GF-D8 (cell line): ENCODE results near the gene SERTAD2.

Experiments
- DNase-seq: peaks from one replicate; lab custom pipeline; 2025; lab: John Stamatoyannopoulos, UW

The SERTAD2 gene

GRCh38 chr2:64649013-64649484, 4.7 kb downstream of the SERTAD2 start:
- DNase-seq = no peak

- DNase-seq = peak; percentile 48
Measured at GRCh38 chr2:64646007-64646880, 7.5 kb downstream of the SERTAD2 start.

GRCh38 chr2:64644458-64645382, 9.0 kb downstream of the SERTAD2 start:
- DNase-seq = peak; percentile 68

- DNase-seq = no peak
Measured at GRCh38 chr2:64643838-64644457, 9.8 kb downstream of the SERTAD2 start.

GRCh38 chr2:64641599-64641998, 12.1 kb downstream of the SERTAD2 start:
- no peak for DNase-seq

GRCh38 chr2:64640153-64641044, 13.3 kb downstream of the SERTAD2 start:
- no peak for DNase-seq

- no peak for DNase-seq
Measured at GRCh38 chr2:64639691-64640090, 14.0 kb downstream of the SERTAD2 start.

GRCh38 chr2:64638502-64639120, 15.1 kb downstream of the SERTAD2 start:
- no peak for DNase-seq

- DNase-seq = no peak
Measured at GRCh38 chr2:64637931-64638330, 15.8 kb downstream of the SERTAD2 start.

- peak; percentile 78 for DNase-seq
Measured at GRCh38 chr2:64637000-64637635, 16.6 kb downstream of the SERTAD2 start.

GRCh38 chr2:64635976-64636911, 17.5 kb downstream of the SERTAD2 start:
- peak; percentile 90 for DNase-seq

- DNase-seq = no peak
Measured at GRCh38 chr2:64634345-64635267, 19.1 kb downstream of the SERTAD2 start.

GRCh38 chr2:64632835-64633819, 20.6 kb downstream of the SERTAD2 start:
- DNase-seq = no peak

- DNase-seq = no peak
Measured at GRCh38 chr2:64631771-64632170, 21.9 kb downstream of the SERTAD2 start.

- no peak for DNase-seq
Measured at GRCh38 chr2:64630752-64631151, 23.0 kb downstream of the SERTAD2 start.

- DNase-seq = no peak
Measured at GRCh38 chr2:64629875-64630274, 23.8 kb downstream of the SERTAD2 start.

GRCh38 chr2:64629329-64629781, 24.4 kb downstream of the SERTAD2 start:
- DNase-seq = no peak
